Transverse colon (tissue), 3 donors: ENCODE results near the gene ANO7.

Experiments
- CTCF ChIP-seq, 5 experiments: fragments of 200-600 bp in 3 of 5; fragments of 450-650 bp in 2 of 5; sonication (generic) in 3 of 5; IDR thresholded peaks; 1 replicate in 2 of 5; 2 replicates in 3 of 5; pipeline ENCODE4 v1.5.1; 2016 to 2017; ENCODE audit warnings: antibody characterized with exemption in 5 of 5, inconsistent platforms in 3 of 5, mild to moderate bottlenecking in 2 of 5, moderate library complexity in 1 of 5
- POLR2A ChIP-seq: fragments of 450-650 bp; IDR thresholded peaks from one replicate; pipeline ENCODE4 v1.6.1; 2016; ENCODE audit warnings: antibody characterized with exemption, mild to moderate bottlenecking, moderate library complexity

GRCh38 chr2:241184901-241185300 lies 3.6 kb upstream of the ANO7 start:
- no peak for TF ChIP-seq CTCF (IDR thresholded peaks at IDR 0.05)
- no peak for TF ChIP-seq POLR2A
